SK-N-SH (cell line): ENCODE data around the gene MEOX1. TPM values are rescaled to one million over a fixed set of nuclear protein-coding genes. Genes with fewer than 3 reads are reported as not detected.

Experiments
- CTCF ChIA-PET: fragments of 300-600, 350-600 bp; formaldehyde crosslinking; extraction: SDS; loops from one replicate; lab custom pipeline; 2021; lab: Yijun Ruan, JAX
- POLR2A ChIA-PET: fragments of 350-600 bp; sonication (Branson Sonifier 250); formaldehyde crosslinking; extraction: SDS; loops from one replicate; lab custom pipeline; 2020; ENCODE audit warnings: antibody characterized with exemption, inconsistent platforms; lab: Yijun Ruan, JAX
- DNase-seq: peaks from one replicate; pipeline ENCODE4 v3.0.0; 2012
- H2AFZ ChIP-seq: fragments of 200-600 bp; sonication (generic); 2 replicates; pipeline ENCODE4 v1.8.1; 2016; ENCODE audit warnings: antibody characterized with exemption, mild to moderate bottlenecking, low read depth
- H3F3A ChIP-seq: fragments of 200-600 bp; sonication (generic); replicated peaks from 2 replicates; pipeline ENCODE3; 2016; ENCODE audit warnings: antibody characterized with exemption, mild to moderate bottlenecking; ENCODE audit not compliant: insufficient read depth
- H3K27ac ChIP-seq, 2 experiments: fragments of 200-500 bp in 1 of 2; fragments of 200-600 bp in 1 of 2; sonication (Bioruptor generic) in 1 of 2; sonication (generic), shearing (Covaris generic) in 1 of 2; 2 replicates each; pipeline versions ENCODE4 v1.5.1 to v1.6.1; 2014 to 2016; ENCODE audit warnings: low read depth in 2 of 2, inconsistent platforms in 1 of 2, low read length in 1 of 2, mild to moderate bottlenecking in 1 of 2, mixed read lengths in 1 of 2
- H3K27me3 ChIP-seq: fragments of 200-600 bp; sonication (generic), shearing (Covaris generic); 2 replicates; pipeline ENCODE4 v1.6.1; 2016; ENCODE audit warnings: mixed run types; ENCODE audit not compliant: insufficient read depth
- H3K36me3 ChIP-seq, 2 experiments: fragments of 200-500 bp in 1 of 2; fragments of 200-600 bp in 1 of 2; sonication (Bioruptor generic) in 1 of 2; sonication (generic) in 1 of 2; replicated peaks in 1 of 2; 2 replicates each; pipeline versions ENCODE3 to v1.5.1; 2014 to 2016; ENCODE audit warnings: low read length in 1 of 2, mild to moderate bottlenecking in 1 of 2; ENCODE audit not compliant: insufficient read depth in 2 of 2, control insufficient read depth in 1 of 2
- H3K4me1 ChIP-seq, 2 experiments: fragments of 200-500 bp in 1 of 2; fragments of 200-600 bp in 1 of 2; sonication (Bioruptor generic) in 1 of 2; sonication (generic), shearing (Covaris generic) in 1 of 2; 2 replicates each; pipeline versions ENCODE4 v1.5.1 to v1.6.1; 2014 to 2016; ENCODE audit warnings: low read depth in 1 of 2, low read length in 1 of 2, mixed run types in 1 of 2; ENCODE audit not compliant: insufficient read depth in 2 of 2, control insufficient read depth in 1 of 2
- H3K4me2 ChIP-seq: fragments of 200-600 bp; sonication (generic), shearing (Covaris generic); 2 replicates; pipeline ENCODE4 v1.6.1; 2017; ENCODE audit warnings: mixed run types
- H3K4me3 ChIP-seq, 2 experiments: fragments of 200-500 bp in 1 of 2; fragments of 200-600 bp in 1 of 2; sonication (Bioruptor generic) in 1 of 2; sonication (generic), shearing (Covaris generic) in 1 of 2; 2 replicates each; pipeline versions ENCODE4 v1.5.1 to v1.8.1; 2014 to 2016; ENCODE audit warnings: low read depth in 2 of 2, inconsistent platforms in 1 of 2, low read length in 1 of 2, mild to moderate bottlenecking in 1 of 2, mixed read lengths in 1 of 2, moderate library complexity in 1 of 2
- H3K79me2 ChIP-seq: fragments of 200-600 bp; sonication (generic); 2 replicates; pipeline ENCODE4 v1.8.1; 2017; ENCODE audit warnings: mild to moderate bottlenecking; ENCODE audit not compliant: insufficient read depth
- H3K9ac ChIP-seq: fragments of 200-600 bp; sonication (generic); 2 replicates; pipeline ENCODE4 v1.6.1; 2017; ENCODE audit warnings: mixed run types
- H3K9me2 ChIP-seq: fragments of 200-600 bp; sonication (generic); 2 replicates; pipeline ENCODE4 v1.6.1; 2017; ENCODE audit warnings: mixed run types
- H3K9me3 ChIP-seq: fragments of 200-600 bp; sonication (generic); 2 replicates; pipeline ENCODE4 v1.6.1; 2017; ENCODE audit warnings: mixed run types, mild to moderate bottlenecking, moderate library complexity
- H4K20me1 ChIP-seq: fragments of 200-600 bp; sonication (generic); 2 replicates; pipeline ENCODE4 v1.6.1; 2017; ENCODE audit warnings: mild to moderate bottlenecking, mixed run types; ENCODE audit not compliant: insufficient read depth
- ELF1 ChIP-seq: IDR thresholded peaks from 2 replicates; pipeline ENCODE4 v1.4.0; 2012
- EP300 ChIP-seq, 2 experiments: IDR thresholded peaks; 2 replicates each; pipeline versions ENCODE4 v1.4.0 to v1.6.1; 2012; ENCODE audit warnings: borderline replicate concordance in 1 of 2, low read depth in 1 of 2, low read length in 1 of 2
- FOSL2 ChIP-seq: IDR thresholded peaks from 2 replicates; pipeline ENCODE4 v1.4.0; 2012; ENCODE audit warnings: low read depth, mild to moderate bottlenecking, moderate library complexity, borderline replicate concordance
- FOXJ3 ChIP-seq: sonication (generic); formaldehyde crosslinking; IDR thresholded peaks from 2 replicates; pipeline ENCODE4 v1.5.1; 2020; ENCODE audit warnings: mild to moderate bottlenecking, missing genetic modification reagents
- FOXM1 ChIP-seq: IDR thresholded peaks from 2 replicates; pipeline ENCODE4 v1.4.0; 2012; ENCODE audit warnings: low read depth, mild to moderate bottlenecking
- GATA2 ChIP-seq: sonication (generic); formaldehyde crosslinking; IDR thresholded peaks from 2 replicates; pipeline ENCODE4 v1.5.0; 2020; ENCODE audit warnings: mild to moderate bottlenecking, missing genetic modification reagents
- NRF1 ChIP-seq: IDR thresholded peaks from 2 replicates; pipeline ENCODE4 v1.6.1; 2012; ENCODE audit warnings: low read depth, mild to moderate bottlenecking, low read length
- RAD21 ChIP-seq: IDR thresholded peaks from 2 replicates; pipeline ENCODE4 v1.6.1; 2012; ENCODE audit warnings: mild to moderate bottlenecking, low read length
- RFX5 ChIP-seq: IDR thresholded peaks from 2 replicates; pipeline ENCODE4 v1.6.1; 2012; ENCODE audit warnings: mild to moderate bottlenecking, improper control_type of control experiment, low read length
- SIN3A ChIP-seq: IDR thresholded peaks from 2 replicates; pipeline ENCODE4 v1.6.1; 2012; ENCODE audit warnings: low read depth, mild to moderate bottlenecking, low read length, moderate library complexity, borderline replicate concordance
- SMC3 ChIP-seq: IDR thresholded peaks from 2 replicates; pipeline ENCODE4 v1.6.1; 2012; ENCODE audit warnings: low read depth, low read length, improper control_type of control experiment
- TAF1 ChIP-seq: IDR thresholded peaks from 2 replicates; pipeline ENCODE4 v1.6.1; 2012; ENCODE audit warnings: low read depth, mild to moderate bottlenecking, low read length, moderate library complexity, borderline replicate concordance
- TCF12 ChIP-seq: IDR thresholded peaks from 2 replicates; pipeline ENCODE4 v1.4.0; 2012
- TEAD4 ChIP-seq: IDR thresholded peaks from 2 replicates; pipeline ENCODE4 v1.4.0; 2012; ENCODE audit warnings: mild to moderate bottlenecking, borderline replicate concordance; ENCODE audit not compliant: insufficient read depth
- YY1 ChIP-seq: IDR thresholded peaks from 2 replicates; pipeline ENCODE4 v1.4.0; 2012; ENCODE audit warnings: low read depth, mild to moderate bottlenecking
- WGBS: methylation state at CpG from one replicate; pipeline ENCODE4 v1.1.6; 2017; ENCODE audit warnings: low lambda C conversion rate; 5-methylcytosine and 5-hydroxymethylcytosine counted together
- polyA plus RNA-seq, 3 experiments: library from polyadenylated mRNA; depleted of rRNA; stranded (reverse); fragments of >200 nt; gene quantifications; 2 replicates each; pipeline ENCODE4 v1.2.3, GENCODE V29; 2012
- TF ChIP-seq, protein P1 (sequence below): fragments of 150-350 bp; IDR thresholded peaks from 2 replicates; pipeline ENCODE4 v1.6.1; 2016; ENCODE audit warnings: mild to moderate bottlenecking, low read depth, low read length
- TF ChIP-seq, protein P2 (sequence below): IDR thresholded peaks from 2 replicates; pipeline ENCODE4; 2012
- TF ChIP-seq, protein P3 (sequence below): fragments of 200-600 bp; sonication (generic); IDR thresholded peaks from 2 replicates; pipeline ENCODE4 v1.6.1; 2017; ENCODE audit warnings: antibody characterized with exemption, mild to moderate bottlenecking, moderate library complexity
- TF ChIP-seq, protein P4 (sequence below): fragments of 150-350 bp; IDR thresholded peaks from 2 replicates; pipeline ENCODE4 v1.6.1; 2017; ENCODE audit warnings: antibody characterized with exemption, low read length, low read depth, borderline replicate concordance
- TF ChIP-seq, protein P5 (sequence below): IDR thresholded peaks from 2 replicates; pipeline ENCODE4 v1.4.0; 2012; ENCODE audit warnings: low read depth, borderline replicate concordance
- TF ChIP-seq, protein P6 (sequence below): IDR thresholded peaks from 2 replicates; pipeline ENCODE4 v1.4.0; 2012; ENCODE audit warnings: low read depth, borderline replicate concordance

MEOX1 gene
- polyA plus RNA-seq, 1 of the 3 experiments (the other 2 are of a cell fraction) = 0.05 TPM

DNA sequence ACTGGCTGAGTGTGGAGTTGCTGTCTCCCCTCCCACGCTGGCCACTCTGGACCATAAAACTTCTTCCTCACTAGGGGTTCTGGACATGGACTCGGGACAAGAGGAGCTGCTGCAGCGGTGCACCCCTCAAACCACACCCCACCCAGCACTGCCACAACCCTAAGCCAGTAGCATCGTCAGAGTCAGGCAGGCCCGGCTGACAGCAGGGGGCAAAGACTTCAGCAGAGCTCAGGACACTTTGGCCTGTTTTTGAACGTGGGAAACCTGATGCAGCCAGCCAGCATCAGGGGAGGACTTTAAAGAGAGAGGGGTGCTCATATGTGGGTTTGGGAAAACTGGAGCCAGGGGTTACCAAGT is 9.6 kb downstream of the MEOX1 start (continued):
- TF ChIP-seq, protein P1, sequence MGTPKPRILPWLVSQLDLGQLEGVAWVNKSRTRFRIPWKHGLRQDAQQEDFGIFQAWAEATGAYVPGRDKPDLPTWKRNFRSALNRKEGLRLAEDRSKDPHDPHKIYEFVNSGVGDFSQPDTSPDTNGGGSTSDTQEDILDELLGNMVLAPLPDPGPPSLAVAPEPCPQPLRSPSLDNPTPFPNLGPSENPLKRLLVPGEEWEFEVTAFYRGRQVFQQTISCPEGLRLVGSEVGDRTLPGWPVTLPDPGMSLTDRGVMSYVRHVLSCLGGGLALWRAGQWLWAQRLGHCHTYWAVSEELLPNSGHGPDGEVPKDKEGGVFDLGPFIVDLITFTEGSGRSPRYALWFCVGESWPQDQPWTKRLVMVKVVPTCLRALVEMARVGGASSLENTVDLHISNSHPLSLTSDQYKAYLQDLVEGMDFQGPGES = no peak
- no peak for TF ChIP-seq TCF12
- no peak for TF ChIP-seq RAD21
- TF ChIP-seq, protein P2, sequence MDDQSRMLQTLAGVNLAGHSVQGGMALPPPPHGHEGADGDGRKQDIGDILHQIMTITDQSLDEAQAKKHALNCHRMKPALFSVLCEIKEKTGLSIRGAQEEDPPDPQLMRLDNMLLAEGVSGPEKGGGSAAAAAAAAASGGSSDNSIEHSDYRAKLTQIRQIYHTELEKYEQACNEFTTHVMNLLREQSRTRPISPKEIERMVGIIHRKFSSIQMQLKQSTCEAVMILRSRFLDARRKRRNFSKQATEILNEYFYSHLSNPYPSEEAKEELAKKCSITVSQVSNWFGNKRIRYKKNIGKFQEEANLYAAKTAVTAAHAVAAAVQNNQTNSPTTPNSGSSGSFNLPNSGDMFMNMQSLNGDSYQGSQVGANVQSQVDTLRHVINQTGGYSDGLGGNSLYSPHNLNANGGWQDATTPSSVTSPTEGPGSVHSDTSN = no peak
- TF ChIP-seq, protein P3, sequence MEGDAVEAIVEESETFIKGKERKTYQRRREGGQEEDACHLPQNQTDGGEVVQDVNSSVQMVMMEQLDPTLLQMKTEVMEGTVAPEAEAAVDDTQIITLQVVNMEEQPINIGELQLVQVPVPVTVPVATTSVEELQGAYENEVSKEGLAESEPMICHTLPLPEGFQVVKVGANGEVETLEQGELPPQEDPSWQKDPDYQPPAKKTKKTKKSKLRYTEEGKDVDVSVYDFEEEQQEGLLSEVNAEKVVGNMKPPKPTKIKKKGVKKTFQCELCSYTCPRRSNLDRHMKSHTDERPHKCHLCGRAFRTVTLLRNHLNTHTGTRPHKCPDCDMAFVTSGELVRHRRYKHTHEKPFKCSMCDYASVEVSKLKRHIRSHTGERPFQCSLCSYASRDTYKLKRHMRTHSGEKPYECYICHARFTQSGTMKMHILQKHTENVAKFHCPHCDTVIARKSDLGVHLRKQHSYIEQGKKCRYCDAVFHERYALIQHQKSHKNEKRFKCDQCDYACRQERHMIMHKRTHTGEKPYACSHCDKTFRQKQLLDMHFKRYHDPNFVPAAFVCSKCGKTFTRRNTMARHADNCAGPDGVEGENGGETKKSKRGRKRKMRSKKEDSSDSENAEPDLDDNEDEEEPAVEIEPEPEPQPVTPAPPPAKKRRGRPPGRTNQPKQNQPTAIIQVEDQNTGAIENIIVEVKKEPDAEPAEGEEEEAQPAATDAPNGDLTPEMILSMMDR = no peak
- no peak for TF ChIP-seq YY1
- TF ChIP-seq, protein P4, sequence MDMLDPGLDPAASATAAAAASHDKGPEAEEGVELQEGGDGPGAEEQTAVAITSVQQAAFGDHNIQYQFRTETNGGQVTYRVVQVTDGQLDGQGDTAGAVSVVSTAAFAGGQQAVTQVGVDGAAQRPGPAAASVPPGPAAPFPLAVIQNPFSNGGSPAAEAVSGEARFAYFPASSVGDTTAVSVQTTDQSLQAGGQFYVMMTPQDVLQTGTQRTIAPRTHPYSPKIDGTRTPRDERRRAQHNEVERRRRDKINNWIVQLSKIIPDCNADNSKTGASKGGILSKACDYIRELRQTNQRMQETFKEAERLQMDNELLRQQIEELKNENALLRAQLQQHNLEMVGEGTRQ = no peak
- no peak for TF ChIP-seq FOXM1
- TF ChIP-seq FOXJ3 (CRISPR knock-in tag) = no peak

DNA sequence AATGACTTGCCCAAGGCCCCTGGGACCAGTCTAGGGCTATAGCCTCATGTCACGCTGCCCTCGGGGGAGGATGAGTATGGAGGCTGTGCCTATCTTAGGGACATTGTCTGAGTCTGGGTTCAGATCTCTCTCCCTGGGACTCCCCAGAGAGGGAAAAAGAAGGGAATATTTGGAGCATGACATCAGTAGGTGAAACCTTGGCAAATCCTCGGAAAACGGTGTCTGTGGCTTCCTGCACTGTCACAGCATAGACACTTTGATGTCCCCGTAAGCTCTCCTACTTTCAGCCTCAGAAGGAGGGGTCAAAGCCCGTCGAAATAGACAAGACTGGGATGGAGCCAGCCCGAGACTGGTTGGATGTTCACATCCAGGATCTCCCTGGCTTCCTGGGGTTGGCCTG is 11.3 kb downstream of the MEOX1 start:
- Histone ChIP-seq H3K27me3 (no peaks in the 10 kb centered on the region), H3K36me3 (no peaks in the 10 kb centered on the region), H4K20me1 (no peaks in the 10 kb centered on the region), H3K9me2 (no peaks in the 10 kb centered on the region), H3K9ac (no peak overlapping the region), H3K4me2 (no peak overlapping the region), H3K79me2 (no peaks in the 10 kb centered on the region), H3F3A (no peaks in the 10 kb centered on the region), H2AFZ (no peak overlapping the region), H3K4me3 (no peak overlapping the region), H3K9me3 (no peaks in the 10 kb centered on the region), H3K4me1 (peaks cover 0 to 2% of the 10 kb centered on the region in 2 experiments; a peak in 1 of 4 replicates), H3K27ac (no peak overlapping the region)
- ChIA-PET POLR2A (no interaction called here), CTCF (interaction anchor here (1.0 to 1.7 kb wide), 3 partner anchors 9 to 76 kb away, joined by 3 to 7 read pairs (median 4); no protein-coding TSS in a partner anchor)
- WGBS = 61% methylated on average over 5 of the region's 8 CpGs
- no peak for DNase-seq
- no peak for TF ChIP-seq TAF1
- TF ChIP-seq, protein P3 = no peak
- TF ChIP-seq ELF1 = no peak
- TF ChIP-seq, protein P5, sequence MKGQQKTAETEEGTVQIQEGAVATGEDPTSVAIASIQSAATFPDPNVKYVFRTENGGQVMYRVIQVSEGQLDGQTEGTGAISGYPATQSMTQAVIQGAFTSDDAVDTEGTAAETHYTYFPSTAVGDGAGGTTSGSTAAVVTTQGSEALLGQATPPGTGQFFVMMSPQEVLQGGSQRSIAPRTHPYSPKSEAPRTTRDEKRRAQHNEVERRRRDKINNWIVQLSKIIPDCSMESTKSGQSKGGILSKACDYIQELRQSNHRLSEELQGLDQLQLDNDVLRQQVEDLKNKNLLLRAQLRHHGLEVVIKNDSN = no peak
- no peak for TF ChIP-seq SIN3A
- TF ChIP-seq, protein P2 = no peak
- TF ChIP-seq, protein P6, sequence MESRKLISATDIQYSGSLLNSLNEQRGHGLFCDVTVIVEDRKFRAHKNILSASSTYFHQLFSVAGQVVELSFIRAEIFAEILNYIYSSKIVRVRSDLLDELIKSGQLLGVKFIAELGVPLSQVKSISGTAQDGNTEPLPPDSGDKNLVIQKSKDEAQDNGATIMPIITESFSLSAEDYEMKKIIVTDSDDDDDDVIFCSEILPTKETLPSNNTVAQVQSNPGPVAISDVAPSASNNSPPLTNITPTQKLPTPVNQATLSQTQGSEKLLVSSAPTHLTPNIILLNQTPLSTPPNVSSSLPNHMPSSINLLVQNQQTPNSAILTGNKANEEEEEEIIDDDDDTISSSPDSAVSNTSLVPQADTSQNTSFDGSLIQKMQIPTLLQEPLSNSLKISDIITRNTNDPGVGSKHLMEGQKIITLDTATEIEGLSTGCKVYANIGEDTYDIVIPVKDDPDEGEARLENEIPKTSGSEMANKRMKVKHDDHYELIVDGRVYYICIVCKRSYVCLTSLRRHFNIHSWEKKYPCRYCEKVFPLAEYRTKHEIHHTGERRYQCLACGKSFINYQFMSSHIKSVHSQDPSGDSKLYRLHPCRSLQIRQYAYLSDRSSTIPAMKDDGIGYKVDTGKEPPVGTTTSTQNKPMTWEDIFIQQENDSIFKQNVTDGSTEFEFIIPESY = no peak
- no peak for TF ChIP-seq GATA2
- no peak for TF ChIP-seq NRF1
- TF ChIP-seq TEAD4 = no peak
- TF ChIP-seq EP300 (IDR thresholded peaks at IDR 0.05; ENCODE audit: borderline replicate concordance in 1 of 2, low read depth in 1 of 2, low read length in 1 of 2) = no peak
- no peak for TF ChIP-seq RFX5
- TF ChIP-seq FOSL2 = no peak
- no peak for TF ChIP-seq SMC3
